ENCODE results near the gene PWWP2B. TPM values are rescaled to one million over a fixed set of nuclear protein-coding genes. Genes with fewer than 3 reads are reported as not detected.

PWWP2B gene
- total and polyA plus RNA-seq, 2 of the 4 experiments (the other 2 are of a cell fraction), result 1.7 to 2.2 TPM

DNA sequence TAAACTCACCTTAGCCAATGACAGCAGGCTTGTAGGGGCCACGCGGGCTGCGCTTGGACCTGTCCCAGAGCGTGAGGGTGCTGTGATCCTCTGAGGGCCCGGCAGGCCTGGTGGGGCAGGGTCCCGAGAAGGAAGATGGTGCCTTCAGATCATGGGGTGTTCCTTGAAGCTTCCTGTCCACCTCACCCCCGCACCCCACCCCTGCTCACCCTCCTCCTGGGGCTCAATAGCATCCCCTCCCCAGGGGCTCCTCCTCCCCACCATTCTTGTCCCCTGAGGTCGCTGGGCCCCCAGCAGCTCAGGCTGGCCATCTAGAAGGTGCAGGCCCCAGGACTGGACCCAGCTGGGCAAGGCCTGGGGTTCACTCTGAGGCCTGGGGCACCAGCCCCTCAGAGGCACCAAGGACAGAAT is 33.9 kb downstream of the PWWP2B start:
- no peaks in the 10 kb centered on the region for H3K36me3 ChIP-seq (ENCODE audit: control insufficient read depth, insufficient read depth, low read length)
- H3K23ac ChIP-seq (ENCODE audit: low read depth, low read length), result no peak overlapping the region
- H3K27me3 ChIP-seq (ENCODE audit: control insufficient read depth, insufficient read depth, low read length), result no peaks in the 10 kb centered on the region
- no peak overlapping the region for H2AK9ac ChIP-seq (replicated peaks; ENCODE audit: low read depth, low read length, poor library complexity)
- POLR2A ChIA-PET (ENCODE audit: unreplicated experiment), result interaction anchor here (0.6 kb wide), 1 partner anchor 9 kb away, joined by 3 read pairs; no protein-coding TSS in a partner anchor
- no peak overlapping the region for H2BK15ac ChIP-seq (ENCODE audit: low read depth, low read length)
- CTCF ChIA-PET, result interaction anchor here (1.0 kb wide), 1 partner anchor 14 kb away, joined by 3 read pairs; no protein-coding TSS in a partner anchor
- H3K27ac ChIP-seq (ENCODE audit: insufficient read depth, low read length), result no peak overlapping the region
- intact Hi-C loops (cut with micrococcal nuclease), result no loop called here
- no peak overlapping the region for H3K4me3 ChIP-seq (ENCODE audit: insufficient read depth, low read depth, low read length)
- H2BK120ac ChIP-seq (ENCODE audit: low read depth, low read length), result no peak overlapping the region
- no peak overlapping the region for H4K5ac ChIP-seq (ENCODE audit: low read depth, low read length)
- H3K4me2 ChIP-seq (ENCODE audit: low read depth, low read length), result no peak overlapping the region
- H3K79me1 ChIP-seq (ENCODE audit: low read depth in 1 of 2, low read length in 2 of 2), result no peaks in the 10 kb centered on the region
- no peak overlapping the region for H3K9ac ChIP-seq (ENCODE audit: low read depth, low read length)
- dilution Hi-C loops (cut with HindIII; ENCODE audit: low sequenced_read_pairs, unreplicated experiment), result no loop called here
- no peaks in the 10 kb centered on the region for H3K4me1 ChIP-seq (ENCODE audit: control insufficient read depth, insufficient read depth, low read length)
- H2BK20ac ChIP-seq (ENCODE audit: low read depth, low read length), result no peak overlapping the region
- BruUV-seq (replicated peaks), result no TSS peak
- no peak overlapping the region for H3K18ac ChIP-seq (ENCODE audit: low read depth, low read length)
- H3K14ac ChIP-seq (replicated peaks; ENCODE audit: low read depth, low read length), result no peak overlapping the region
- H3K9me3 ChIP-seq (ENCODE audit: control insufficient read depth, insufficient read depth, low read length), result no peaks in the 10 kb centered on the region
- no peak overlapping the region for H3K56ac ChIP-seq (ENCODE audit: extremely low read depth, insufficient read depth, low read length)
- H2BK5ac ChIP-seq (ENCODE audit: low read depth, low read length, poor library complexity, severe bottlenecking), result no peak overlapping the region
- no peak overlapping the region for H2AK5ac ChIP-seq (ENCODE audit: low read depth, low read length)
- no peak for ATAC-seq (ENCODE audit: low read depth)
- H4K8ac ChIP-seq (ENCODE audit: low read depth in 2 of 2, low read length in 2 of 2), result no peak overlapping the region
- peaks cover 8% of the 10 kb centered on the region for H3K9me1 ChIP-seq (ENCODE audit: insufficient read depth, low read length)
- H4K20me1 ChIP-seq (ENCODE audit: insufficient read depth, low read length), result no peaks in the 10 kb centered on the region
- WGBS, 2 experiments (ENCODE audit: extremely low coverage in 2 of 2, insufficient read length in 1 of 2), result 87% methylated on average over 3 of the region's 8 CpGs; no CpG with 5 or more reads in 1 of the 2 experiments
- H3K4ac ChIP-seq (ENCODE audit: low read depth, low read length), result no peak overlapping the region
- DNase-seq, result no peak
- no peak overlapping the region for H2AFZ ChIP-seq (replicated peaks; ENCODE audit: low read length, poor library complexity)
- in situ Hi-C loops (cut with MboI; ENCODE audit: low sequenced_read_pairs), result no loop called here
- no peak overlapping the region for H4K91ac ChIP-seq (ENCODE audit: insufficient read depth, low read depth, low read length)
- TF ChIP-seq SMC3 (IDR thresholded peaks at IDR 0.05; ENCODE audit: low read depth, low read length), result no peak

Measured in IMR-90 (cell line).